ENCODE results near the gene PHF19. TPM values are rescaled to one million over a fixed set of nuclear protein-coding genes. Genes with fewer than 3 reads are reported as not detected.
A peak's percentile ranks its signal among the peaks of the same experiment; 100 is the strongest.

The PHF19 gene
- total and polyA plus RNA-seq, 2 experiments from 2014 or later = 7.1 to 40.0 TPM

- H3K4me3 ChIP-seq = no peak overlapping the region
- peaks cover 10% of the 10 kb centered on the region for H3K4me1 ChIP-seq (ENCODE audit: low read depth)
- H3K27ac ChIP-seq = no peak overlapping the region
- no peaks in the 10 kb centered on the region for H3K9me3 ChIP-seq (ENCODE audit: low read depth)
- no peaks in the 10 kb centered on the region for H3K36me3 ChIP-seq
- no peaks in the 10 kb centered on the region for H3K27me3 ChIP-seq
- no peak for TF ChIP-seq CTCF (IDR thresholded peaks at IDR 0.05; ENCODE audit: low read depth, low read length)
- DNase-seq (ENCODE audit: low read depth in 1 of 2, low spot score in 1 of 2) = peak in 1 of 2 donors; percentile 76
Observed at GRCh38 chr9:120894321-120895148, 17.5 kb upstream of the PHF19 start.

GRCh38 chr9:120893611-120894307 lies 16.8 kb upstream of the PHF19 start:
- H3K4me1 ChIP-seq (ENCODE audit: low read depth) = peaks cover 10% of the 10 kb centered on the region
- no peaks in the 10 kb centered on the region for H3K9me3 ChIP-seq (ENCODE audit: low read depth)
- no peaks in the 10 kb centered on the region for H3K27me3 ChIP-seq
- no peak overlapping the region for H3K4me3 ChIP-seq
- no peak for TF ChIP-seq CTCF (IDR thresholded peaks at IDR 0.05; ENCODE audit: low read depth, low read length)
- H3K27ac ChIP-seq = no peak overlapping the region
- H3K36me3 ChIP-seq = no peaks in the 10 kb centered on the region
- no peak for DNase-seq (ENCODE audit: low read depth in 1 of 2, low spot score in 1 of 2)

GRCh38 chr9:120892748-120893610 lies 16.0 kb upstream of the PHF19 start:
- no peak for TF ChIP-seq CTCF (IDR thresholded peaks at IDR 0.05; ENCODE audit: low read depth, low read length)
- no peaks in the 10 kb centered on the region for H3K27me3 ChIP-seq
- H3K4me3 ChIP-seq = no peak overlapping the region
- DNase-seq (ENCODE audit: low read depth in 1 of 2, low spot score in 1 of 2) = peak in 1 of 2 donors; percentile 38
- no peak overlapping the region for H3K27ac ChIP-seq
- H3K36me3 ChIP-seq = no peaks in the 10 kb centered on the region
- peaks cover 10% of the 10 kb centered on the region for H3K4me1 ChIP-seq (ENCODE audit: low read depth)
- H3K9me3 ChIP-seq (ENCODE audit: low read depth) = no peaks in the 10 kb centered on the region

- Histone ChIP-seq H3K4me1 (ENCODE audit: low read depth) (peaks cover 5% of the 10 kb centered on the region), H3K9me3 (ENCODE audit: low read depth) (no peaks in the 10 kb centered on the region), H3K4me3 (no peak overlapping the region), H3K27ac (no peak overlapping the region), H3K36me3 (no peaks in the 10 kb centered on the region), H3K27me3 (no peaks in the 10 kb centered on the region)
- DNase-seq (ENCODE audit: low read depth in 1 of 2, low spot score in 1 of 2) = no peak
- TF ChIP-seq CTCF (IDR thresholded peaks at IDR 0.05; ENCODE audit: low read depth, low read length) = no peak
Observed at GRCh38 chr9:120891884-120892747, 15.1 kb upstream of the PHF19 start.

Measured in cardiac muscle cell (in vitro differentiated cells and primary cell).